ENCODE data around the gene REPIN1.

REPIN1 gene

DNA sequence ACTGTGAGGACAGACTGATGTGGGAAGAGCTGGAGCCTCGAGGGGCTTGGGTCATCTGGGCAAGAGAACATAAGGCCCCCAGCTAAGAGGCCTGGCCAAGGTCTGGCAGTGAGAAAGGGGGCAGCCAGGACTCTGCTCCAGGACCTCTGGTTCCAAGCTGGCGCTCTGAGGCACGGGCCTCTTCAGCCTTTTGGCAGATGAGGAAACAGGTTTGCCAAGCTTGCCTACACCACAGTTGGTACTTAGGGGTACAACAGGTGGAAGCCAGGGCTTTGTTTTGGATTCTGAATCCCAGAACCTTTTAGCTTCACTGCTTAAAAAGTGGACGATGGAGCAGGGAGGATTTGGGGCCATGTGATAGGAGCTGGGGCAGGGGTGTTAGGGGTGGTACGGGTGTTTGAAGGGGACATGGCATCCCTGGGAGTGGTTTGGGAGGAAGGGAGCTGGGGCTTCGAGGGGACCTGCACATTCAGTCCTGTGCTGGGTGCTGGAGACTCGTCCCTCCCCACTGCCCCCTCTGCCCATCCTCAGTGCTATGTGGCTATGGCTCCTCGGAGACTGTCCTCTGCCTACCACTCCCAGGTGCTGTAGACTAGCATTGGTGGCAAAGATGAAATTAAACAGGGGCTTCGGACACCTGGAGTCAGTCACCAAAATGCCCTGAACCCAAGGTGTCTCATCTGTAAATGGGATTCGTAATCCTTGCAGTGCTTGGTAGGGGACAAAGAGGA is 40.8 kb downstream of the REPIN1 start:
- Histone ChIP-seq H3K9ac (ENCODE audit: low read length) (no peak overlapping the region), H3K36me3 (ENCODE audit: control insufficient read depth, insufficient read depth, low read length) (no peaks in the 10 kb centered on the region), H3K9me3 (ENCODE audit: control insufficient read depth, low read length) (no peaks in the 10 kb centered on the region), H3K4me3 (ENCODE audit: low read length) (no peak overlapping the region), H3K4me1 (ENCODE audit: control insufficient read depth, insufficient read depth, low read length) (peaks cover 21% of the 10 kb centered on the region), H3K27me3 (ENCODE audit: control insufficient read depth, insufficient read depth, low read length) (no peaks in the 10 kb centered on the region)

DNA sequence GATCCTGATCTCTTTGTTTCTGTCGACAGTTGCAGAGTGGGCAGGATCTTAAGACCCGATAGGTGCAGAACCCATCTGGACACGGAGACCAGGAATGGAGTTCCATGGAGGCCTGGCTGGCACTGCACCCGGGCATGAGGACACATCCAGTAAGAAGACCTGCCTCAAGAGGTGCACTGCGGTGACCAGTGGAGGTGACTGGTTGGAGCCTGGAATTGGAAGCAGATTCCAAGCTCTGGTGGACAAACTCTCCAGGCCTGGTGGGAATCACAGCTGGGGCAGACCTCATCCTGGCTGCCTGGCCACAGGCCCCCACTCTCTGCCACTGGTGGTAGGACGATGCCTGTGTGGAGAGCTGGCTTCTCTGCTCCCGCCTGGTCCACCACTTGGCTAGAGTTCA is 41.5 kb downstream of the REPIN1 start:
- H3K4me1 ChIP-seq (ENCODE audit: control insufficient read depth, insufficient read depth, low read length), result peaks cover 16% of the 10 kb centered on the region
- no peaks in the 10 kb centered on the region for H3K9me3 ChIP-seq (ENCODE audit: control insufficient read depth, low read length)
- no peak overlapping the region for H3K4me3 ChIP-seq (ENCODE audit: low read length)
- no peak overlapping the region for H3K9ac ChIP-seq (ENCODE audit: low read length)
- H3K36me3 ChIP-seq (ENCODE audit: control insufficient read depth, insufficient read depth, low read length), result no peaks in the 10 kb centered on the region
- no peaks in the 10 kb centered on the region for H3K27me3 ChIP-seq (ENCODE audit: control insufficient read depth, insufficient read depth, low read length)

- Histone ChIP-seq H3K9me3 (ENCODE audit: control insufficient read depth, low read length) (no peaks in the 10 kb centered on the region), H3K36me3 (ENCODE audit: control insufficient read depth, insufficient read depth, low read length) (no peaks in the 10 kb centered on the region), H3K9ac (ENCODE audit: low read length) (no peak overlapping the region), H3K4me1 (ENCODE audit: control insufficient read depth, insufficient read depth, low read length) (peaks cover 14% of the 10 kb centered on the region), H3K4me3 (ENCODE audit: low read length) (no peak overlapping the region), H3K27me3 (ENCODE audit: control insufficient read depth, insufficient read depth, low read length) (no peaks in the 10 kb centered on the region)
Observed at GRCh38 chr7:150410680-150411346, 42.2 kb downstream of the REPIN1 start.

DNA sequence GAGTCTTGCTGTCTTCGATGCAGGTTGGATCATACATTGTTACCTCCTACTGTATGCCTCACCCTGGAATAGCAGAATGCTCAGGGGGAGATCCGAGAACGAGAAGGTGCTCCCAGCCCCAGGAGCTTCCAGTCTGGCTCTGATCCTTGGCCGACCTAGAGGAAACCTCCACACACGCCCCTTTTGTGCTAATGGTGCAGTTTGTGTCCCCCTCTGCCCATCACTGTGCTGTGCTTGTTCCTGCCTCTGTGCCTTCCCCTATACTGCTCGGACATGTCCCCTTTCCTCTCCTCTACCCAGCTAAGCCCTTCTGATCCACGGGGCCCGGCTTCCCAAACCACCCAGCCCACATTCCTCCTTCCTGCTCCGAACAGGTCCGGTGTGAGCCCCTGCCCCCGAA is 43.0 kb downstream of the REPIN1 start:
- H3K36me3 ChIP-seq (ENCODE audit: control insufficient read depth, insufficient read depth, low read length), result no peaks in the 10 kb centered on the region
- no peak overlapping the region for H3K4me3 ChIP-seq (ENCODE audit: low read length)
- H3K4me1 ChIP-seq (ENCODE audit: control insufficient read depth, insufficient read depth, low read length), result peaks cover 6% of the 10 kb centered on the region
- no peaks in the 10 kb centered on the region for H3K9me3 ChIP-seq (ENCODE audit: control insufficient read depth, low read length)
- H3K9ac ChIP-seq (ENCODE audit: low read length), result no peak overlapping the region
- no peaks in the 10 kb centered on the region for H3K27me3 ChIP-seq (ENCODE audit: control insufficient read depth, insufficient read depth, low read length)

- no peak overlapping the region for H3K9ac ChIP-seq (ENCODE audit: low read length)
- H3K27me3 ChIP-seq (ENCODE audit: control insufficient read depth, insufficient read depth, low read length), result no peaks in the 10 kb centered on the region
- peaks cover 2% of the 10 kb centered on the region for H3K4me1 ChIP-seq (ENCODE audit: control insufficient read depth, insufficient read depth, low read length)
- no peaks in the 10 kb centered on the region for H3K36me3 ChIP-seq (ENCODE audit: control insufficient read depth, insufficient read depth, low read length)
- no peak overlapping the region for H3K4me3 ChIP-seq (ENCODE audit: low read length)
- H3K9me3 ChIP-seq (ENCODE audit: control insufficient read depth, low read length), result no peaks in the 10 kb centered on the region
Observed at GRCh38 chr7:150412016-150412415, 43.4 kb downstream of the REPIN1 start.

GRCh38 chr7:150412518-150413488 is 44.2 kb downstream of the REPIN1 start:
- H3K36me3 ChIP-seq (ENCODE audit: control insufficient read depth, insufficient read depth, low read length), result no peaks in the 10 kb centered on the region
- H3K4me1 ChIP-seq (ENCODE audit: control insufficient read depth, insufficient read depth, low read length), result no peaks in the 10 kb centered on the region
- H3K9me3 ChIP-seq (ENCODE audit: control insufficient read depth, low read length), result no peaks in the 10 kb centered on the region
- H3K27me3 ChIP-seq (ENCODE audit: control insufficient read depth, insufficient read depth, low read length), result no peaks in the 10 kb centered on the region
- no peak overlapping the region for H3K9ac ChIP-seq (ENCODE audit: low read length)
- H3K4me3 ChIP-seq (ENCODE audit: low read length), result no peak overlapping the region

DNA sequence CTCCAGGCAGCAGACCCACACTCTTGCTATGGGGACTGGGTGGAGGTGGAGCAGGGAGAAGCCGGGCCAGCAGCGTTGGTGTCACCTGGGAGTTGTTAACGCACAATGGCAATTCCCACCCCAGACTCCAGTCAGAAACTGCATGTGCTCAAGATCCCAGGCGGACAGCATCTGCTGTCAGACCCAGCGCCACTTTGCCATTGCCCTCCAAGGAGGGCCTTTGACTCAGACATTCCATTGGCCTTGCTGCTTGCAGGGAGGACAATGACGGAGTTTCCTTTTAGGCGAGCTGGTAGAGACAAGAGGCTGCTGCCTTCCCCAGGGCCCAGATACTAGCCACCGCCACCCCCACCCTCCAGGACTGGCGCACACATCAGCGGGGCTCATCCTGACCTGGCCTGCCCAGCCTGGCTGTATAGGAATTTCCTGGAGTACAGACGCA is 45.0 kb downstream of the REPIN1 start:
- Histone ChIP-seq H3K9ac (ENCODE audit: low read length) (no peak overlapping the region), H3K27me3 (ENCODE audit: control insufficient read depth, insufficient read depth, low read length) (no peaks in the 10 kb centered on the region), H3K4me3 (ENCODE audit: low read length) (no peak overlapping the region), H3K9me3 (ENCODE audit: control insufficient read depth, low read length) (no peaks in the 10 kb centered on the region), H3K4me1 (ENCODE audit: control insufficient read depth, insufficient read depth, low read length) (no peaks in the 10 kb centered on the region), H3K36me3 (ENCODE audit: control insufficient read depth, insufficient read depth, low read length) (no peaks in the 10 kb centered on the region)

- no peaks in the 10 kb centered on the region for H3K4me1 ChIP-seq (ENCODE audit: control insufficient read depth, insufficient read depth, low read length)
- H3K9ac ChIP-seq (ENCODE audit: low read length), result no peak overlapping the region
- no peaks in the 10 kb centered on the region for H3K27me3 ChIP-seq (ENCODE audit: control insufficient read depth, insufficient read depth, low read length)
- no peaks in the 10 kb centered on the region for H3K9me3 ChIP-seq (ENCODE audit: control insufficient read depth, low read length)
- no peak overlapping the region for H3K4me3 ChIP-seq (ENCODE audit: low read length)
- no peaks in the 10 kb centered on the region for H3K36me3 ChIP-seq (ENCODE audit: control insufficient read depth, insufficient read depth, low read length)
Observed at GRCh38 chr7:150415161-150416153, 46.8 kb downstream of the REPIN1 start.

DNA sequence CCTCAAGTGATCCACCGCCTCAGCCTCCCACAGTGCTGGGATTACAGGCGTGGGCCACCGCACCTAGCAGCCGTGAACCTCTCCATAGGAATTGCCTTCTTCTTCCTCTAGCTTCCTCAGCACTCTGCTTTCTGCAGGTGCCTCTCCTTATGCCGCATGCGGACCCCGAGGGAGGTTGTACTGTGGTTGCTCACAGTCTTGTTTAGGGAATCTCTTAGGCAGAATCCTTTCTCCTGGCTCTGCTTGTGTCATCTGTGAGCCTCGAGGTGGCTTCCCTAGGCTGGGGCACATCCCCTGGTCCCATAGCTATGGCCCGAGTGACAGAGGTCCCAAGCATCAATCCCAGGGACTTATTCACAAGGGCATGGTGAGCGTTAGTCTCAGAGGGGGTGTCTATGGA is 48.6 kb downstream of the REPIN1 start:
- Histone ChIP-seq H3K9ac (ENCODE audit: low read length) (no peak overlapping the region), H3K9me3 (ENCODE audit: control insufficient read depth, low read length) (no peaks in the 10 kb centered on the region), H3K4me1 (ENCODE audit: control insufficient read depth, insufficient read depth, low read length) (no peaks in the 10 kb centered on the region), H3K4me3 (ENCODE audit: low read length) (no peak overlapping the region), H3K36me3 (ENCODE audit: control insufficient read depth, insufficient read depth, low read length) (no peaks in the 10 kb centered on the region), H3K27me3 (ENCODE audit: control insufficient read depth, insufficient read depth, low read length) (no peaks in the 10 kb centered on the region)

DNA sequence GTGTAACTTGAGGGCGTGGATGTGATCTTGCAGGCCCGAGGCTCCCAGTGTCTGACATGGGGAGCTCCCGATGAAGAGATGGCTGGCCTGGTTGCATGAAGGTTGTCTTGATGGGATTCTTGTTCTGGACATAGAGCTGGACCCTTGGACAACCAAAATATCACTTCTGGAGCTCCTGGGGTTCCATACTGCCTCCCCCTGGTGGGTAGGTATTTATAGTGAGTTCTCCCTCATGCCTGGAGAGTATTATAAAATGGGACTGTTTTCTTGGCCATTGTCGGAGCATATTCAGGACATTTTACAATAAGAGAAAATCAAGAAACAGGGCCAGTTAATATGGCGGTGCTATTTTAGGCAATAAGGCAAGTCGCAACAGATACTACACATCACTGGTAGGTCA is 49.2 kb downstream of the REPIN1 start:
- no peaks in the 10 kb centered on the region for H3K27me3 ChIP-seq (ENCODE audit: control insufficient read depth, insufficient read depth, low read length)
- H3K9ac ChIP-seq (ENCODE audit: low read length), result no peak overlapping the region
- H3K9me3 ChIP-seq (ENCODE audit: control insufficient read depth, low read length), result no peaks in the 10 kb centered on the region
- H3K4me1 ChIP-seq (ENCODE audit: control insufficient read depth, insufficient read depth, low read length), result no peaks in the 10 kb centered on the region
- H3K4me3 ChIP-seq (ENCODE audit: low read length), result no peak overlapping the region
- H3K36me3 ChIP-seq (ENCODE audit: control insufficient read depth, insufficient read depth, low read length), result no peaks in the 10 kb centered on the region

- Histone ChIP-seq H3K4me3 (ENCODE audit: low read length) (no peak overlapping the region), H3K4me1 (ENCODE audit: control insufficient read depth, insufficient read depth, low read length) (no peaks in the 10 kb centered on the region), H3K9me3 (ENCODE audit: control insufficient read depth, low read length) (no peaks in the 10 kb centered on the region), H3K36me3 (ENCODE audit: control insufficient read depth, insufficient read depth, low read length) (no peaks in the 10 kb centered on the region), H3K27me3 (ENCODE audit: control insufficient read depth, insufficient read depth, low read length) (no peaks in the 10 kb centered on the region), H3K9ac (ENCODE audit: low read length) (no peak overlapping the region)
Observed at GRCh38 chr7:150420242-150420641, 51.6 kb downstream of the REPIN1 start.

All from mucosa of stomach (tissue), 1 donor.